SK-MEL-5 (cell line): ENCODE measurements around the gene SPANXC. TPM values are rescaled to one million over a fixed set of nuclear protein-coding genes. Genes with fewer than 3 reads are reported as not detected.
"Not testable (repeated sequence)": the region's sequence is repeated elsewhere in the genome, so short reads cannot be mapped to it uniquely, and the experiment has no call there.

Source experiments
- DNase-seq: peaks from one replicate; pipeline ENCODE4 v3.0.0-alpha.2; 2016; ENCODE audit warnings: low read depth, low spot score
- in situ Hi-C: cut with HindIII; loops from 2 replicates; pipeline ENCODE4 v1.10.0; 2016; ENCODE audit warnings: low sequenced_read_pairs, high pct_unique_total_duplicates, low pct_unique_long_range_greater_than_20kb
- polyA plus RNA-seq, 2 experiments: library from polyadenylated mRNA; depleted of rRNA; stranded (reverse); fragments of >200 nt; gene quantifications; 2 replicates each; pipeline ENCODE4 v1.2.3, GENCODE V29; 2015
- total RNA-seq: library from RNA; depleted of rRNA; stranded (reverse); fragments of >200 nt; shearing (Covaris generic); gene quantifications from 2 replicates; pipeline ENCODE4 v1.2.3, GENCODE V29; 2014; rRNA removed

Gene SPANXC, protein sequence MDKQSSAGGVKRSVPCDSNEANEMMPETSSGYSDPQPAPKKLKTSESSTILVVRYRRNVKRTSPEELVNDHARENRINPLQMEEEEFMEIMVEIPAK
- not detected in 2 replicates for total RNA-seq
- polyA plus RNA-seq (2015; cell fraction: cytosol; rRNA removed): not detected in 2 replicates
- polyA plus RNA-seq (2015; cell fraction: nucleus; rRNA removed): not detected in 2 replicates

DNA sequence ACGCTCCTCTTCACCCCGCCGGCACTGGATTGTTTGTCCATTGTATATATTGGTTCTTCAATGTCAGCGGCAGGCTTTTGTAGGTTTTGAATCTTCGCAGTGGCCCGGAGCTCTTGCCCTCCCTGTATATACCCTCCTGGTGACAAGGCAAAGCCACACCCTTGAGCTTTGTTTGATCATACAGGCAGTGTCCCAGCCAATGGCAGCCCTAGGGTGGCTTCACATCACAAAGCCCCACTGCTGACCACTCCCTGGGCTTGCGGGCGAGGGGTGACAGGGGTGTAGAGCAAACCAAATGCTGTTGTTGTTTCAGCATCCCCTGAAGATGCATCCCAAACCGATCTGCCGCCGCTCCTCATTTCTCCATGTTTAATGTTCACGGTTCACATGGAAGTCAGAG lies at the start of gene SPANXC:
SPANXC (minus strand) TSS at position 101 of the 400 bp plus-strand sequence; CDS start at position 41, 60 bp downstream.
- DNase-seq, in situ Hi-C loops: not testable (repeated sequence)

DNA sequence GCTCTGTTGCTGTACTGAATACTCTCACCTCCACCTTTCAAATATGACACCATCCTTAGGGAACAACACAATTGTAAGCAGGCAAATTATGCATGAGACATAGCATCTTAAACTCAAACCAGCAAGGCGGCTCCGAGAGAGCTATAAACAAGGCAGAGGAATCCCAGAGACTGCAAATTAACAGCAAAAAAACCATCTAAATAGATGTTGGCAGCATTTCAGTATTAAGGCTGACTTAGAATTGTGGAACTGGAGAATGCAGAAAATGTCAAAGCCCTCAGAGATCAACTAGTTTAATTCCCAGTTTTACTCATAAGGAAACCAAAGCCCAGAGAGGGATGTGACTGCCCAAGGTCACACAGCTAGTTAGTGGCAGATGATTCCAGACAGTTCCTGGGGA lies 37.2 kb upstream of the SPANXC start:
- in situ Hi-C loops: no loop called here
- no peak for DNase-seq

DNA sequence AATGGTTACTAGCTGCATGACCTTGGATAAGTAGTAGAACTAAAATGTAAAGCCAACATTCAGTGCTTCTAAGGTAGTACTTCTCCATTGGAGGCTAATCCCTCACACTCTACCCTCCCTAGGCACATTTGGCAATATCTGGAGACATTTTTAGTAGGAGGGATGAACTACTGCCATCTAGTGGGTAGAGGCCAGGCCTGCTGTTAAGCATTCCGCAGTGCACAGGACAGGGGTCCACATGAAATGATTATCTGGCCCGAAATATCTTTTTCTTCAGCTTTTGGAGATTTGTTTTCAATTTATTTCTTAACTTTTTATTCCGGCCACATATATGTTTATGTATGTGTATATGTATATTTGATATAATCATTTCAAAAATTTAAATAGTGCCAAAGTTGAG lies 36.0 kb upstream of the SPANXC start:
- in situ Hi-C loops: no loop called here
- DNase-seq: peak; percentile 52

DNA sequence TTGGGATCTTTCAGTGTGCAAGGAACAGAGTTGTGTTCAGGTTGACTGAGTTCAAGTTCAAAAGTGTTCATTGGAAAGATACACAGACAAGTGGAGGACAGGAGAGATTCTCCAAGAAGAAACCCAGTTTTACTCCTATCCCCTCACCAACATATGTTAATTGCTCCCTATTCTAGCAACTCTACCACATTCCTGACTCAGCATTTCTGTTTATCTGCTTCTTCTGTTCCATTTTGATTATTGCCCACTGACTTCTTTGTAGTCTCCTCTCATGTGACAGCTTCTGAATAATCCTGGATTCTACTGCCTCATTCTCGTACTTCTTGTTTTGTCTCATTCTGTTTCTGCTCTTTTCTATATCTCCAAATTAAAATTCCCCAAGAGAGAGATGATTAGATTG lies 15.8 kb upstream of the SPANXC start:
- in situ Hi-C loops: no loop called here
- no peak for DNase-seq

DNA sequence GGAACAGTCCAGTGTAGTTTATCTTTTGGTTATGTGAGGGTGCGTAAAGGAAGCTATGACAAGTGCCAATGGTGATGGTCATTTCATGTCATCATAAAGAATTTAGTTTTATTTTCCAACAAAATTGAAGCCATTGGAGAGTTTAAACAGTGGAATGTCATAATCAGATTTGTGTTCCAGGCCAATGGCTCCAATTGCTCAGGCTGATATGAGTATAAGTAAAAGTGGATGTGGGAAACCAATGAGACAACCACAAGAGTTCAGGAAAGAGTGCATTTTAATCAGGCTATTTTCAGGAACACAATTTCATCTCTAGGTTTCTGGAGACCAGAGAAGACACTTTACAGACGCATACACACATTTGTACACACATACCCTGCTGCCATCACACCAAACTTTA lies 20.7 kb downstream of the SPANXC start:
- DNase-seq: no peak
- in situ Hi-C loops: no loop called here

DNA sequence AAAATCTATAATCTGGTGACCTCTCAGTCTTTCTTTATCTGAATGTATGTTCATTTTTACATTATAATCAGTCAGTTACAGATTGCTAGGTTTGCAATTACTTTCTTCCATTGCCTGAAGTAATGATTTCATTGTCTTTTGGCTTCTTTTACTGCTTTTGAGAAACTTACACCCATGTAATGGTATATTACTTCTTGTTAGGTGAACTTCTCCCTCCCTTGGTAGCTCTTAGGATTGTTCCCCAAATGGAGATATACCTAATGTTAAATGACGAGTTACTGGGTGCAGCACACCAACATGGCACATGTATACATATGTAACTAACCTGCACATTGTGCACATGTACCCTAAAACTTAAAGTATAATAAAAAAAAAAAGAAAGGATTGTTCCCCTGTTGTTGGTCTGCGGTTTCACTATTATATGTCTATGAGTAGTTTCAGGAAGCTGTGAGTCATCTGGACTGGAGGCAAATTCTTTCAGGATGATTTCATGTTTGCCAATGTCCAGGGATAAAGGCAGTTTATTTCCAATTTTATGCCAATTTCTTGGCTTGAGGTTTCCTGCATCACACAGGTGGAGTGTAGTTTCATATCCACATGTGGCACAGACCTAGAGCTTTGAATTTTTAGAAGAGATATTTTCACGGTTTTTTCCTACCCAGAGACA lies 21.8 kb downstream of the SPANXC start:
- DNase-seq: no peak
- in situ Hi-C loops: no loop called here

DNA sequence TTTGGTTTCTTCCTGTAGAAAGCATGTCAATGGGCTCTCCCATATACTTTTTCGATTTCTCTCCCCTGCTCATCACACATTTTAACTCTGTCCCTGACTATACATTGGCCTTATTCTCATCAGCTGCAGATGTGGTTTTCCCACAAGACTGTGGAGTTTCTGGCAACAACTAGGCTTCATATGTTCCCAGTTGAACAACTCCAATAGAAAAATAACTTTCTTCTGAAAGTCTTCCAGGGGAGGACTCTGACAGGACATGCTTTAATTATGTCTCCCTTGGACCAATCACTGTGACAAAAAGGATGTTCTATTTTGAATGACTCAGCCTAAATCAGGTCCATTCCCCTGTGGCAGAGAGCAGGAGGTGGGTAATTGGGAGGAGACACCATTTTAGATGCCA lies 28.1 kb downstream of the SPANXC start:
- no peak for DNase-seq
- in situ Hi-C loops: no loop called here

DNA sequence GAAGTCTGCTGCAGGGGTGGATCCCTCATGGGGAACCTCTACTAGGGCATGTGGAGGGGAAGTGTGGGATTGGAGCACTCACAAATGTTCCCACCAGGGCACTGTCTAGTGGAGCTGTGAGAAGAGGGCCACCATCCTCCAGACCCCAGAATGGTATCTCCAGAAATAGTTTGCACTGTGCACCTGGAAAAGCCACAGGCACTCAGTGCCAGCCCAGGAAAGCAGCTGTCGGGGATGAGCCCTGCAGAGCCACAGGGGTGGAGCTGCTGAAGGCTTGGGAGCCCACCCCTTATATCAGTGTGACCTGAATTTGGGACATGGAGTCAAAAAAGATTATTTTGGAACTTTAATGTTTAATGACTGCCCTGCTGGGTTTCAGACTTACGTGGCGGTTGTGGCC lies 40.4 kb downstream of the SPANXC start:
- DNase-seq: no peak
- in situ Hi-C loops: no loop called here

Other genes starting within 250 kb of the SPANXC start
- gene SPANXB1, start 239.9 kb downstream of the SPANXC start, total RNA-seq: not detected in 2 replicates
- gene LDOC1, start 65.4 kb downstream of the SPANXC start, total RNA-seq: 3.4 and 5.6 TPM in 2 replicates